Measurements from ENCODE around the gene GJA3. TPM values are rescaled to one million over a fixed set of nuclear protein-coding genes. Genes with fewer than 3 reads are reported as not detected.

Gene GJA3
- total and polyA plus RNA-seq, 11 donors = 5.4 to 30.5 (median 16.5) TPM

DNA sequence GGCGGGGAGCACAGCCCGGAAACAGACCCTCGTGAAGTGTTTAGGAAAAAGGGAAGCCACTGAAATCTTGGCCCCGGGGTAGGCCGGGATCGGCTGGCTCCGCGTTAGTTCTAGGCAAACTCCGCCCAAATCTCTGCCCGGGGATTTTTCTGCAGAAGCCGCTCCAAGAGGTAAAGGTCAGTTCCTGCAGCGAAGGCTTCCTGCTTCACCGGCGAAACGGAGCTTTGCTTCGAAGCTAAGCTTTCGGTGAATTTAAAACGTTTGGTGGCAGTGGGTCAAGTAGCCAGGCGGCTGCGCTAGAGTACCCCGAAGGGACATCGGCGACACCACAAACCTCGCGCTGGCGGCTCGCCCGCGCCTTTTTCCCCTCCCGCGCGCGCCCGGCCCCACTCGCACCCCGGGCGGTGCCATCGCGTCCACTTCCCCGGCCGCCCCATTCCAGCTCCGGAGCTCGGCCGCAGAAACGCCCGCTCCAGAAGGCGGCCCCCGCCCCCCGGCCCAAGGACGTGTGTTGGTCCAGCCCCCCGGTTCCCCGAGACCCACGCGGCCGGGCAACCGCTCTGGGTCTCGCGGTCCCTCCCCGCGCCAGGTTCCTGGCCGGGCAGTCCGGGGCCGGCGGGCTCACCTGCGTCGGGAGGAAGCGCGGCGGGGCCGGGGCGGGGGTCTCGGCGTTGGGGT, 31.4 kb upstream of the GJA3 start:
- ATAC-seq (peak in 1 of 4 donors; percentile 8), DNase-seq (no peak)
- WGBS, 4 donors = 1 to 11% (median 3%) methylated on average over 3 to 73 of the region's 73 CpGs
- H3K27me3 ChIP-seq = peaks cover 22 to 63% (median 30%) of the 10 kb centered on the region in 9 donors
- peak overlapping the region; percentile 49 to 72 (median 59) for H3K4me3 ChIP-seq
- peaks cover 5 to 30% (median 19%) of the 10 kb centered on the region in 12 donors for H3K4me1 ChIP-seq
- H3K27ac ChIP-seq = no peak overlapping the region
- intact Hi-C loops (cut with DNase I) = loop anchor here in 4 of 10 donors (2.0 to 10.0 kb wide), 4 partner anchors 293 to 733 kb away; no protein-coding TSS in a partner anchor
- no peaks in the 10 kb centered on the region for H3K36me3 ChIP-seq
- TF ChIP-seq, protein P1, sequence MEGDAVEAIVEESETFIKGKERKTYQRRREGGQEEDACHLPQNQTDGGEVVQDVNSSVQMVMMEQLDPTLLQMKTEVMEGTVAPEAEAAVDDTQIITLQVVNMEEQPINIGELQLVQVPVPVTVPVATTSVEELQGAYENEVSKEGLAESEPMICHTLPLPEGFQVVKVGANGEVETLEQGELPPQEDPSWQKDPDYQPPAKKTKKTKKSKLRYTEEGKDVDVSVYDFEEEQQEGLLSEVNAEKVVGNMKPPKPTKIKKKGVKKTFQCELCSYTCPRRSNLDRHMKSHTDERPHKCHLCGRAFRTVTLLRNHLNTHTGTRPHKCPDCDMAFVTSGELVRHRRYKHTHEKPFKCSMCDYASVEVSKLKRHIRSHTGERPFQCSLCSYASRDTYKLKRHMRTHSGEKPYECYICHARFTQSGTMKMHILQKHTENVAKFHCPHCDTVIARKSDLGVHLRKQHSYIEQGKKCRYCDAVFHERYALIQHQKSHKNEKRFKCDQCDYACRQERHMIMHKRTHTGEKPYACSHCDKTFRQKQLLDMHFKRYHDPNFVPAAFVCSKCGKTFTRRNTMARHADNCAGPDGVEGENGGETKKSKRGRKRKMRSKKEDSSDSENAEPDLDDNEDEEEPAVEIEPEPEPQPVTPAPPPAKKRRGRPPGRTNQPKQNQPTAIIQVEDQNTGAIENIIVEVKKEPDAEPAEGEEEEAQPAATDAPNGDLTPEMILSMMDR (IDR thresholded peaks at IDR 0.05) = no peak
- TF ChIP-seq POLR2A (IDR thresholded peaks at IDR 0.05) = no peak
- no peaks in the 10 kb centered on the region for H3K9me3 ChIP-seq

DNA sequence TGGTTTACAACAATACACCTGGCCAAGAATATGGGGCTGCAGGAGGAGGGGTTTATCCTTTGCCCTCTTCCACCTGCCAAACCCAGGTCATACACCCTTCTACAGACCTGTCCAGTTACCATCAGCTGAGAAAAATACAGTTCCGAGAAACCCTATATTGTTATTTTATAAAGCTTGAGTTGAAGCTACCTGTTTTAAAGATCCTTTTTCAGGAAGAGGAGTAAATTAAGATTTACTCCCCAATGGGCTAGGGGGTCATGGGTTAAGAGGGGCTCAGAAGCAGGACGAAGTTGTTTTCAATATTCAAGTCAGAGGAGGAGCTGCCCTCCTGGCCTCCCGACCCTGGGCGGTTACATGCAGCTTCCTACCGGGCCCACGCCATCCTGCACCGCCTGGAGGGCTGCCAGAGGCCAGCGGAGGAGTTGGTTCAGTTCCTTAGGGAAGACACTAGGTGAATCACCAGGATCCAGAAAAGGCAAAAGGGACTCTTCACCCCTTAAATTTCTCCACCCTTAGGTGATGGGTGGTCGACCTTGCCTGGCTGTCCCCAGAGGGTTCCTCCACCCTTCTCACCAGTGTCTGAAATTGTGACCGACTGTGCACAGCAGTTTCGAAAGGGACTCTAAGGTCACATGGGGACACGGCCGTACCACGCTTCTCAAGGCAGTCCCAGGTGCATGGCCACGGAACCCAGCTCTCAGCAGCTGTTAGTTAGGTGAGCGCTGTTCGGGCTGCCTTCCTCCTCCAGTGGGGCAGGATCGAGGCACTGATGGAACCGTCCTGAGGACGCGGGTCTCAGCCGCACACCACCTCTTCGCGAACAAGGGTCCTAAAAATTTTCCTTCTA, 30.7 kb upstream of the GJA3 start:
- no peaks in the 10 kb centered on the region for H3K36me3 ChIP-seq
- DNase-seq = peak in 1 of 5 donors; percentile 40
- 45 to 59% (median 50%) methylated on average over 22 to 24 of the region's 24 CpGs for WGBS, 4 donors
- intact Hi-C loops (cut with DNase I) = loop anchor here in 4 of 10 donors (2.0 to 10.0 kb wide), 4 partner anchors 293 to 733 kb away; no protein-coding TSS in a partner anchor
- no peak overlapping the region for H3K27ac ChIP-seq
- H3K27me3 ChIP-seq = peaks cover 22 to 58% (median 30%) of the 10 kb centered on the region in 9 donors
- H3K4me1 ChIP-seq = peaks cover 5 to 30% (median 19%) of the 10 kb centered on the region in 12 donors
- peak overlapping the region; percentile 49 to 72 (median 59) for H3K4me3 ChIP-seq
- TF ChIP-seq, protein P1 (IDR thresholded peaks at IDR 0.05) = no peak
- TF ChIP-seq POLR2A (IDR thresholded peaks at IDR 0.05) = no peak
- peak in 2 of 4 donors; percentile 16 to 42 for ATAC-seq
- no peaks in the 10 kb centered on the region for H3K9me3 ChIP-seq

DNA sequence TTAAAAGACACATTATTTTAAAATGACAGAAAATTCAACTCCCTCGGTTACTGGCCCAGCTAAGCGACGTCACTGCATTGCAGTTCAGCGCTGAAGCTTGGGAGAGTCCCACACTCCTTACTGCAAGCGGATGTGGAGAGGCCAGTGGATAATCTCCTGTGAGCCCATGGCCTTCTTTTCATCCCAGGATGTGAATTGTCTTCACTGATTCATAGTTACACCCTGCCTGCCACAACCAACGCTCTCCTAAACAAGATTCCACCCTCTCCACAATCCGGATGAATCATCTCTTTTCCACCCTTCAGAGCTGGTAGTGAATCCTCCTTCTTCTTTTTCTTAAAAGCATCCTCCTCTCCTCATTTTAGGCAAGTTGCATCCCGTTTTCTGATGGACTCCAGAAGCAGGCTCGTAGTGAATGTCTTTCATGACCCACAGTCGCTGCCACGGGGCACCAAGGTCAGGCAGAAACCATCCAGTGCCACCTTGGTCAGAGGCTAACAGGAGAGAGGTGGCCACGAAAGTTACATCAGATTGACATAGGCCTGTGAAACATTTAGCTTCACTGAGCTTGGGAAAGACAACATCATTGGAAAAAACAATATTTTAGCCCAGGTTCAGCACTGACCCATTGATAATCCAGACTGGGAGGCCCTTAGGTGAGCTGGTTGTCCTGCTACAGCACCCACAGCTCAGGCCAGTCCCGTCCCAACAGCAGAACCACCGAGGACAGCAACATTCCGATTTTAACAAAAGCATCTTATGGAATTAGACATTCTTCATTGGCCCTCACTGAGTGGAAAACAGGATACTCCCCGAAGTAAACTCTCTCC, 29.8 kb upstream of the GJA3 start:
- peaks cover 21 to 51% (median 28%) of the 10 kb centered on the region in 9 donors for H3K27me3 ChIP-seq
- H3K9me3 ChIP-seq = no peaks in the 10 kb centered on the region
- no peaks in the 10 kb centered on the region for H3K36me3 ChIP-seq
- no peak for TF ChIP-seq POLR2A (IDR thresholded peaks at IDR 0.05)
- TF ChIP-seq, protein P1 (IDR thresholded peaks at IDR 0.05) = no peak
- 86 to 93% (median 89%) methylated on average over 16 of the region's 16 CpGs for whole genome bisulfite sequencing, 4 donors
- H3K4me1 ChIP-seq = peaks cover 5 to 30% (median 19%) of the 10 kb centered on the region in 12 donors
- no peak for DNase-seq
- H3K4me3 ChIP-seq = no peak overlapping the region
- ATAC-seq = no peak
- no peak overlapping the region for H3K27ac ChIP-seq
- intact Hi-C loops (cut with DNase I) = loop anchor here in 3 of 10 donors (10.0 kb wide), 3 partner anchors 294 to 734 kb away; no protein-coding TSS in a partner anchor
